Central memory CD4-positive, alpha-beta T cell (primary cell): ENCODE results near the gene NR6A1.

Source experiments
- DNase-seq: peaks from one replicate; pipeline ENCODE4 v3.0.0; 2022

Gene NR6A1

GRCh38 chr9:124498040-124498439, 273.1 kb downstream of the NR6A1 start:
- no peak for DNase-seq

DNA sequence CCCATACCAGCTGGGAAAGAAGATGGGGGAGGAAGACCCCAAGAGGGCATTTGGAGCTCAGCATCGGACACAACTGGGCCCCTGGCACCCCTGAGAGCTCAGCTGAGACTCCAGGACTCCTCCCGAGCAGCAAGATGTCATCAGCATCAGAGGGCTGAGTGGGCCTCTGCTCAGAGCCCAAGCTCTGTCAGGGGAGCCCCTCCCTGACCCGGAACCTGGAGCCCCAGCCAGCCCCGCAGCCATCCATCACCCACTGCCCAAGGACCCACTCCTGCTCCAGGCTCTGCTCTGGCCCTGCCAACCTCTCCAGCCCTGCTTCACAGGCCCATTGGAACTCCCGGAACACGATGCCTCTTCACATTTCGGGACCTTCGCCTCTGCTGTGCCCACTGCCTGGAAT, 273.7 kb downstream of the NR6A1 start:
- no peak for DNase-seq

- DNase-seq = no peak
These were observed 274.6 kb downstream of the NR6A1 start for GRCh38 chr9:124496463-124496862.

DNA sequence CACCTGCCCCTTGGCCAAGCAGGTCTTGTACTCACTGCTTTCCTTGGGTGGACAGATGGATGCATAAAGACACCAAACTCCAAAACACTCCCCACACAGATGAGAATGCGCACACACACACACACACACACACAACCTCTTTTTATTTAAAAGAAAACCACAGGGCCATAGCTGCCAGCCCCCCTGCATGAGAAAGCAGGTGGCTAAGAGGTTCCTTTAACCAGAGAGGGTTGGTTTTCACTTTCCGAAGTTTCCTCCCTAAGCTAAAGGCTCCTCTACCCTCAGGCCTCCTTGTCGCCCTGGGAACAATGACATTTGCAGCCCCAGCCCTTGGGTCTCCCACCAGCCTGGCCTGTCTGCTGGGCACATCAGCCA, 275.0 kb downstream of the NR6A1 start:
- no peak for DNase-seq

- no peak for DNase-seq
These were observed 275.7 kb downstream of the NR6A1 start for GRCh38 chr9:124495126-124496074.

GRCh38 chr9:124493794-124494479, 277.2 kb downstream of the NR6A1 start:
- DNase-seq = no peak

- no peak for DNase-seq
These were observed 277.9 kb downstream of the NR6A1 start for GRCh38 chr9:124493218-124493617.

- DNase-seq = no peak
These were observed 278.3 kb downstream of the NR6A1 start for GRCh38 chr9:124492818-124493217.

GRCh38 chr9:124491049-124491975, 279.8 kb downstream of the NR6A1 start:
- DNase-seq = no peak

DNA sequence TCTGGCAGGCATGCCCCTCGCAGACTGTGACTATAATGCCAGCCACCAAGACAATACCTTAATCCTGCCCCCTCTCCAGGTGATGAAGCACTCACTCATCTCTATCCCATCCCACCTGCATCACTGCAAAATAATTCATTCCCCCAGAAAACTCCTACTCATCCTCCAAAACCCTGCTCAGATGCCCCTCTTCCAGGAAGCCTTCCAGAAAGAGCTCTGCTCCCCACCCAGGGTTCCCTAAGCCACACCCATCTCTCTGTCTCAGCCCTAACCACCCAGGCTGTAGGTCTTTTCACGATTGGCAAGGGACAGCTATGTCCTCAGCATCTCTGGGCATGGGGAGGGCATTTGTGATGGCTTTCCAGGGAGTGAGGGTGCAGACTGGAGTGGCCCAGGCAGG, 281.1 kb downstream of the NR6A1 start:
- DNase-seq = no peak

DNA sequence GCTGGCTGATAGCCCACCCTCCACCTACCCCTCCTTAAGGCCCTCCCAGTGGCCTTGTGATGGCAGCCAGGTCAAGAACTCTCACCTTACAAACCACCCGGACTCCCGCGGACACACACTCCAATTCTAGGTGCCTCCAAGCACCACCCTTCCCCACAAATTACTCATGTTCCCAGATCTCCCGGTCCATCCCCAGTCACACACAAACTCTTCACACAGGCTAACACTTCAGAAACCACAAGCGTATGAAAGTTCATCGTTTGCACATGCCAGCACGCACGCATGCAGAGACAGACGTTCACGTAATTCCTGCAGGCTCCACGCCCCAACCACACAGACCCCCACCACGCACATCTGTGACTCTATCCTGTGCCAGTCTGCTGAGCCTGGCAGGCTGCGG, 281.9 kb downstream of the NR6A1 start:
- no peak for DNase-seq

- no peak for DNase-seq
These were observed 282.4 kb downstream of the NR6A1 start for GRCh38 chr9:124488641-124489210.

- no peak for DNase-seq
These were observed 283.6 kb downstream of the NR6A1 start for GRCh38 chr9:124487260-124488182.

DNA sequence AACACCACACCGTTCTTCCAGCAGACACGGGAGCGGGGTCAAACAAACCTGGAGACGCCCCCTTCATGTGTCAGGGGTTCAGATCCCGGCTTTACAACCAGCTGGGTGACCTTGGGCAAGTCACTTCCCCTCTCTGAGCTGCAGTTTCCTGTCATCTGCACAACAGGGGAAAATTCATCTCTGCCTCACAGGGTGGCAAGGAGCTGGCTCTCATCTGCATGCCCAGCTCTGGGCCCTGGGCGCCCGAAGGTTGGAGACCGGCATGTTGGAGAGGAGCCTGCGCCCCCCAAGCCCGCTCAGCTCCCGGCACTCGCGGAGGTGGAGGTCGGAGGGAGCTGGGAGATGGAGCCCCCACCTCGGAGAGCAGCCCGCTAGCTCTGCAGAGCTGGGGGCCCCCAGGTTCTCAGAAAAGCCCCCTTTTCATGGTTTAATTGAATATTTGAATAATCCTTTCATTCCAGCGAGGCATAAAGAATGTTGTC, 284.3 kb downstream of the NR6A1 start:
- no peak for DNase-seq

DNA sequence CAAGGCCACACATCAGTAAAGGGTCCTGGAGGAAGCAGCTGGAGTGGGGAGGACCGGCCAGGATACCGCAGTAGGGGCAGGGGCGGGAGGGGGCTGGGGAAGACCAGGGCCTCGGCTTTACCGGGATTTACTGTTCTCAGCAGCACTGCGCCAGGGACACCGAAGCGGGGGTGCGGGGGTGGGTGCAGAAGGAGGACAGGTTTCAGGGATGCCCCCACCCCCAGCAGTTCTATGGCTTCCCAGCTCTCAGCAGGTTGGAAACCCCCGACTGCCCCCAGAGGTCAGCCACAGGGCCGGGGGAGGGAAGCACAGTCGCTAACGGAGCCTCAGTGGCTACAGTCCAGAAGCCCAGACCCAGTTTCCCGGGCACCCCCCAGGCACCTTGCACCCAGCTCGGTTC, 285.2 kb downstream of the NR6A1 start:
- DNase-seq = no peak

- DNase-seq = no peak
These were observed 285.9 kb downstream of the NR6A1 start for GRCh38 chr9:124485201-124485600.

DNA sequence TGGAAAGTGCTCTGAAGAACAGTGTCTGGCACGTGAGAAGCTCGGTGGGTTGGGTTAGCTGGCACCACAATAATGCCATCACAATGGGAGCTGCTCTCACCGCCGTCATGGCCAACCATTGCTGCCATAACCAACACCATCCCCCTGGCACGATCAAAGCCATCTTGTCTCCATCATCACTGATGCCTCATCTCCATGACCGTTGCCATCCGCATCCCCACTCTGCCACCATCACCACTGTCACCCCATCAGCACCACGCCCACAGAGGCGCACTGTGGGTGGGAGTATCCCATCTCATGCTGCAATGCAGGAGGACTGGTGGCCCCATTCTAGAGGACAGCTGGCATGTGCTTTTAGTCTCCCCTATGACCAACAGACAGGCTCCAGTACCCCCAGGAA, 287.6 kb downstream of the NR6A1 start:
- DNase-seq = no peak

DNA sequence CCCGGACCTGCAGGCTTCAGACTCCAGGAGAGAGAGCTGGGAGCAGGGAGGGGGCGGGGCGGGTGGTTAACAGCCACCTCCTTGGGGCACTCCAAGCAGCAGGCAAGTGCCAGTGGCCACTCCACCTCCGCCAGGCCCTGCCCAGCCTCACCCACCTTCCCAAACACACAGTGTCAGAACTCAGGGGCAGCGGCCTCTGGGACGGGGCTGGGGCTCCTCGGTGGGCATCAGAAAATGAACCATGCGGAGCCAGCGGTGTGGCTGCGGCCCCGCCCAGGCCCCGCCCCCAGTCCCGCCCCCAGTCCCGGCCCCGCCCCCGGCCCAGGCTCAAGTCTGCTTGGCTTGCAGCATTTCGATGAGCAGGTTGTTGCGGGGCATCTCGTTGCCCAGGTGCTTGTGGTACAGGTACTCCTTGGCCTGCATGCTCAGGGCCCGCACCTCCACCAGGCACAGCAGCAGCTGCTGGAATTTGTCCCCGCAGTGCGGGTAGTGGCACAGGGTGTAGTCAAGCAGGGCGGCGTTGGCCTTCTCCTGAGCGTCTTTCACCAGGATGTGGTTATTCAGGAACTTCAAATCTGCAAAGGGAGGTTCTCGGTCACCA, 288.6 kb downstream of the NR6A1 start:
- DNase-seq = no peak

DNA sequence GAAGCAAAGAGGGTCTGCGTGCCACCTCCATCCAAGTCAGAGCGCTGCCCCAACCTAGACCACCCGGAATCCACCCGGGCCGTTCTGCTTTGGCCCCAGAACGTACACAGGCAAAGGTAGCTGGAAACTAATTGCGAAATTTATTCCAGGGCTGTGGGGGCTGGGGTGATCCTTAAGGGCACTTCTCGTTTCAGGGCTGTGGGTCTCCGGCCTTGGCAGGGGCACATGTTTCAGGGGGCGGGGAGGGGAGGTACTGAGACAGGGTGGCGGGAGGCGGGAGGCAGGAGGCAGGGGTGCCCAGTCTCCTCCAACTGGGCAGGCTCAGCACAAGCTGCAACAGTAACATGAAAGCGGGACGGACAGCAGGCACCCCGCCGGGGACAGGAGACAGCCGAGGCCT, 290.0 kb downstream of the NR6A1 start:
- no peak for DNase-seq

GRCh38 chr9:124480621-124480981, 290.5 kb downstream of the NR6A1 start:
- DNase-seq = no peak
